Thyroid gland (tissue), 4 donors: Measurements from ENCODE around the gene FAM193A.

Source experiments
- POLR2A ChIP-seq, 2 donors: fragments of 450-650 bp; IDR thresholded peaks; one replicate each; pipeline ENCODE4 v1.6.1; 2017; ENCODE audit warnings: antibody characterized with exemption in 2 of 2, mild to moderate bottlenecking in 2 of 2, moderate library complexity in 1 of 2
- TF ChIP-seq, protein P1 (sequence below), 6 experiments: fragments of 200-600 bp in 3 of 6; fragments of 450-650 bp in 3 of 6; sonication (generic) in 3 of 6; IDR thresholded peaks; one replicate each; pipeline ENCODE4 v1.5.1; 2016 to 2019; ENCODE audit warnings: antibody characterized with exemption in 6 of 6, mild to moderate bottlenecking in 2 of 6, inconsistent platforms in 1 of 6, moderate library complexity in 1 of 6

DNA sequence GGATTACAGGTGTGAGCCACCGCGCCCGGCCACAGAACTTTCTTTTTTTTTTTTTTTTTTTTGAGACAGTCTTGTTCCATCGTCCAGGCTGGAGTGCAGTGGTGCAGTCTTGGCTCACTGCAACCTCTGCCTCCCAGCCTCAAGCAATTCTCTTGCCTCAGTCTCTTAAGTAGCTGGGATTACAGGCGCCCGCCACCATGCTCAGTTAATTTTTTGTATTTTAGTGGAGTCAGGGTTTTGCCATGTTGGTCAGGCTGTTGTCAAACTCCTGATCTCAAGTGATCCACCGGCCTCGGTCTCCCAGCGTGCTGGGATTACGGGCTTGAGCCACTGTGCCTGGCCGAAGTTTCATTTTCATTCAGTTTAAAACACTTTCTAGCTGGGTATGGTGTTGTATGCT lies 16.4 kb downstream of the FAM193A start:
- TF ChIP-seq, protein P1, sequence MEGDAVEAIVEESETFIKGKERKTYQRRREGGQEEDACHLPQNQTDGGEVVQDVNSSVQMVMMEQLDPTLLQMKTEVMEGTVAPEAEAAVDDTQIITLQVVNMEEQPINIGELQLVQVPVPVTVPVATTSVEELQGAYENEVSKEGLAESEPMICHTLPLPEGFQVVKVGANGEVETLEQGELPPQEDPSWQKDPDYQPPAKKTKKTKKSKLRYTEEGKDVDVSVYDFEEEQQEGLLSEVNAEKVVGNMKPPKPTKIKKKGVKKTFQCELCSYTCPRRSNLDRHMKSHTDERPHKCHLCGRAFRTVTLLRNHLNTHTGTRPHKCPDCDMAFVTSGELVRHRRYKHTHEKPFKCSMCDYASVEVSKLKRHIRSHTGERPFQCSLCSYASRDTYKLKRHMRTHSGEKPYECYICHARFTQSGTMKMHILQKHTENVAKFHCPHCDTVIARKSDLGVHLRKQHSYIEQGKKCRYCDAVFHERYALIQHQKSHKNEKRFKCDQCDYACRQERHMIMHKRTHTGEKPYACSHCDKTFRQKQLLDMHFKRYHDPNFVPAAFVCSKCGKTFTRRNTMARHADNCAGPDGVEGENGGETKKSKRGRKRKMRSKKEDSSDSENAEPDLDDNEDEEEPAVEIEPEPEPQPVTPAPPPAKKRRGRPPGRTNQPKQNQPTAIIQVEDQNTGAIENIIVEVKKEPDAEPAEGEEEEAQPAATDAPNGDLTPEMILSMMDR (IDR thresholded peaks at IDR 0.05): no peak
- no peak for TF ChIP-seq POLR2A (IDR thresholded peaks at IDR 0.05)
